ENCODE results near the gene P2RY13.

Gene P2RY13

GRCh38 chr3:151305060-151305774, 24.1 kb downstream of the P2RY13 start:
- peak; percentile 36; the same call in 1 of the 2 replicates for TF ChIP-seq CTCF (IDR thresholded peaks at IDR 0.05)

GRCh38 chr3:151303751-151304150, 25.6 kb downstream of the P2RY13 start:
- TF ChIP-seq CTCF (IDR thresholded peaks at IDR 0.05): no peak

- TF ChIP-seq CTCF (IDR thresholded peaks at IDR 0.05): no peak
Observed at GRCh38 chr3:151301787-151302186, 27.6 kb downstream of the P2RY13 start.

GRCh38 chr3:151300539-151300938, 28.8 kb downstream of the P2RY13 start:
- no peak for TF ChIP-seq CTCF (IDR thresholded peaks at IDR 0.05)

GRCh38 chr3:151299006-151299405, 30.3 kb downstream of the P2RY13 start:
- no peak for TF ChIP-seq CTCF (IDR thresholded peaks at IDR 0.05)

GRCh38 chr3:151297429-151297828, 31.9 kb downstream of the P2RY13 start:
- TF ChIP-seq CTCF (IDR thresholded peaks at IDR 0.05): no peak

- no peak for TF ChIP-seq CTCF (IDR thresholded peaks at IDR 0.05)
Observed at GRCh38 chr3:151296226-151296625, 33.1 kb downstream of the P2RY13 start.

GRCh38 chr3:151293127-151293526, 36.2 kb downstream of the P2RY13 start:
- no peak for TF ChIP-seq CTCF (IDR thresholded peaks at IDR 0.05)

Measured in LNCAP (cell line).